K562 (cell line): ENCODE results near the gene RAB25. TPM values are rescaled to one million over a fixed set of nuclear protein-coding genes. Genes with fewer than 3 reads are reported as not detected.

Experiments
- ARID1B ChIP-seq: fragments of 450-650 bp; IDR thresholded peaks from 2 replicates; pipeline ENCODE4 v1.6.1; 2016; ENCODE audit warnings: antibody characterized with exemption, mild to moderate bottlenecking, inconsistent platforms
- E2F4 ChIP-seq: sonication (generic); formaldehyde crosslinking; IDR thresholded peaks from 2 replicates; pipeline ENCODE4 v1.8.0; 2022; ENCODE audit warnings: mild to moderate bottlenecking, low read depth, missing genetic modification reagents
- ETS2 ChIP-seq: IDR thresholded peaks from 2 replicates; pipeline ENCODE4 v1.6.1; 2016; ENCODE audit warnings: borderline replicate concordance, missing genetic modification characterization, mild to moderate bottlenecking, moderate library complexity, missing compliant biosample characterization; ENCODE audit not compliant: poor library complexity, severe bottlenecking
- KAT8 ChIP-seq: fragments of 450-650 bp; IDR thresholded peaks from 2 replicates; pipeline ENCODE4 v1.6.1; 2016; ENCODE audit warnings: low read depth, mild to moderate bottlenecking
- KLF13 ChIP-seq: fragments of 450-650 bp; IDR thresholded peaks from 2 replicates; pipeline ENCODE4 v1.6.1; 2016; ENCODE audit warnings: missing genetic modification characterization, low read depth, mild to moderate bottlenecking, missing compliant biosample characterization, moderate library complexity, borderline replicate concordance
- MCM3 ChIP-seq: fragments of 450-650 bp; IDR thresholded peaks from 2 replicates; pipeline ENCODE4 v1.6.1; 2016
- RREB1 ChIP-seq: fragments of 250-450 bp; sonication (Bioruptor Pico); IDR thresholded peaks from 2 replicates; pipeline ENCODE4 v1.4.0; 2020
- ZBTB26 ChIP-seq: fragments of 450-650 bp; formaldehyde crosslinking; IDR thresholded peaks from 2 replicates; pipeline ENCODE4 v1.4.0; 2022; ENCODE audit warnings: missing genetic modification characterization
- ZBTB9 ChIP-seq: fragments of 450-650 bp; formaldehyde crosslinking; IDR thresholded peaks from 2 replicates; pipeline ENCODE4 v1.4.0; 2020; ENCODE audit warnings: mild to moderate bottlenecking, moderate library complexity
- ZFP91 ChIP-seq: sonication (generic); formaldehyde crosslinking; IDR thresholded peaks from 2 replicates; pipeline ENCODE4 v1.8.0; 2022; ENCODE audit warnings: mild to moderate bottlenecking, missing genetic modification reagents
- ZNF165 ChIP-seq: fragments of 250-450 bp; sonication (Bioruptor Pico); IDR thresholded peaks from 2 replicates; pipeline ENCODE4 v1.4.0; 2020; ENCODE audit warnings: borderline replicate concordance
- ZNF280A ChIP-seq: fragments of 450-650 bp; IDR thresholded peaks from 2 replicates; pipeline ENCODE4 v1.6.1; 2018; ENCODE audit warnings: mild to moderate bottlenecking, low read depth; ENCODE audit not compliant: partially characterized antibody
- polyA plus RNA-seq, 8 experiments: library from polyadenylated mRNA; depleted of rRNA in 4 of 8; stranded (reverse) in 5 of 8; unstranded in 3 of 8; fragments of >200 nt; fragmentation: Nextera tagmentation in 2 of 8; fragmentation: Illumina TruSeq in 1 of 8; extraction: Ambion mirVana in 2 of 8; extraction: Trizol in 1 of 8; gene quantifications; 2 replicates each; pipeline versions ENCODE4 v1.2.1 to v1.2.3, GENCODE V29; 2011 to 2014; ENCODE audit warnings: inconsistent platforms in 1 of 8, missing spikeins in 1 of 8
- total RNA-seq, 7 experiments: library from RNA; depleted of rRNA in 6 of 7; stranded (reverse); fragments of >200 nt in 6 of 7; fragmentation: Illumina TruSeq in 2 of 7; extraction: Trizol in 2 of 7; gene quantifications; 2 replicates each; pipeline versions ENCODE4 v1.2.1 to v1.2.3, GENCODE V29; 2011 to 2021; ENCODE audit warnings: low replicate concordance in 1 of 7

Gene RAB25
- total and polyA plus RNA-seq, 9 of the 15 experiments (the other 6 are each of a cell fraction or from before 2014, with no cell fraction given), result 0.10 to 0.27 (median 0.13) TPM; not detected in 6

- TF ChIP-seq E2F4 (CRISPR knock-in tag), result no peak
- peak; percentile 97 for TF ChIP-seq ZFP91 (CRISPR knock-in tag)
- no peak for TF ChIP-seq RREB1 (CRISPR knock-in tag)
- TF ChIP-seq ETS2 (tag), result no peak
- no peak for TF ChIP-seq KLF13 (tag)
- 0 out of 2 replicates have a peak, but pooled peaks have one; percentile 49 for TF ChIP-seq ZBTB26 (CRISPR knock-in tag)
- TF ChIP-seq KAT8, result no peak
- no peak for TF ChIP-seq ZNF165 (CRISPR knock-in tag)
- TF ChIP-seq ZBTB9 (CRISPR knock-in tag), result no peak
- TF ChIP-seq ZNF280A, result no peak
- TF ChIP-seq MCM3, result no peak
- peak; percentile 89 for TF ChIP-seq ARID1B
Observed at GRCh38 chr1:156114101-156114918, 53.4 kb downstream of the RAB25 start, which contains the start of gene LMNA (continued).
